H1 (cell line): ENCODE measurements around the gene VSIG2. TPM values are rescaled to one million over a fixed set of nuclear protein-coding genes. Genes with fewer than 3 reads are reported as not detected.

Source experiments
- CTCF ChIA-PET: fragments of 300-600 bp; sonication (Branson Sonifier 250); formaldehyde crosslinking; loops from one replicate; lab custom pipeline; 2021; ENCODE audit not compliant: partially characterized antibody; lab: Charles Lee
- POLR2A ChIA-PET: fragments of 300-600 bp; sonication (Branson Sonifier 250); formaldehyde crosslinking; loops from one replicate; lab custom pipeline; 2021; ENCODE audit warnings: inconsistent platforms; ENCODE audit not compliant: partially characterized antibody; lab: Charles Lee
- DNase-seq, 2 experiments: peaks; one replicate each; pipeline versions ENCODE4 v3.0.0 to v3.0.0-alpha.2; 2010 to 2022; ENCODE audit warnings: low spot score in 2 of 2, low read depth in 1 of 2, mixed read lengths in 1 of 2
- FAIRE-seq: peaks from 2 replicates; lab custom pipeline; 2011; peaks lifted over from hg19 to GRCh38; lab: Jason Lieb, UNC
- H2AFZ ChIP-seq: 2 replicates; pipeline ENCODE4 v1.8.1; 2012; ENCODE audit warnings: low read length, inconsistent platforms
- H2AK5ac ChIP-seq: 2 replicates; pipeline ENCODE4 v1.6.1; 2013; ENCODE audit warnings: low read depth, low read length
- H2BK120ac ChIP-seq: replicated peaks from 2 replicates; pipeline ENCODE3; 2013; ENCODE audit warnings: low read depth, low read length, inconsistent platforms
- H2BK12ac ChIP-seq: 2 replicates; pipeline ENCODE4 v1.6.1; 2013; ENCODE audit warnings: low read depth, low read length
- H2BK15ac ChIP-seq: 2 replicates; pipeline ENCODE4 v1.6.1; 2013; ENCODE audit warnings: low read length
- H2BK20ac ChIP-seq: 2 replicates; pipeline ENCODE4 v1.6.1; 2013; ENCODE audit warnings: low read length
- H2BK5ac ChIP-seq: 2 replicates; pipeline ENCODE4 v1.6.1; 2013; ENCODE audit warnings: low read depth, low read length
- H3K14ac ChIP-seq: 2 replicates; pipeline ENCODE4 v1.6.1; 2013; ENCODE audit warnings: inconsistent platforms; ENCODE audit not compliant: insufficient read length
- H3K18ac ChIP-seq: 2 replicates; pipeline ENCODE4 v1.6.1; 2013; ENCODE audit warnings: low read length; ENCODE audit errors: extremely low read depth
- H3K23ac ChIP-seq: 2 replicates; pipeline ENCODE4 v1.6.1; 2013; ENCODE audit warnings: inconsistent platforms; ENCODE audit not compliant: insufficient read length
- H3K23me2 ChIP-seq: 2 replicates; pipeline ENCODE4 v1.6.1; 2013; ENCODE audit warnings: low read depth, low read length
- H3K27ac ChIP-seq: 2 replicates; pipeline ENCODE4 v1.6.1; 2011; ENCODE audit warnings: low read depth, low read length, inconsistent platforms
- H3K27me3 ChIP-seq, 4 experiments: replicated peaks in 1 of 4; 1 replicate in 1 of 4; 2 replicates in 3 of 4; pipeline versions ENCODE4 v1.6.1 to v1.8.1; 2011 to 2013; ENCODE audit warnings: low read length in 3 of 4, mild to moderate bottlenecking in 3 of 4, inconsistent platforms in 2 of 4, mixed read lengths in 2 of 4, moderate library complexity in 1 of 4; ENCODE audit not compliant: control insufficient read depth in 3 of 4, insufficient read depth in 3 of 4; ENCODE audit errors: extremely low read depth in 1 of 4
- H3K36me3 ChIP-seq, 4 experiments: 2 replicates each; pipeline versions ENCODE4 v1.6.1 to v1.8.1; 2011 to 2013; ENCODE audit warnings: mild to moderate bottlenecking in 4 of 4, low read length in 3 of 4, moderate library complexity in 2 of 4, control low read depth in 1 of 4, inconsistent platforms in 1 of 4; ENCODE audit not compliant: insufficient read depth in 4 of 4, control insufficient read depth in 2 of 4
- H3K4ac ChIP-seq: replicated peaks from 2 replicates; pipeline ENCODE3; 2013; ENCODE audit warnings: low read length, low read depth, mixed read lengths, inconsistent platforms; ENCODE audit not compliant: insufficient read length
- H3K4me1 ChIP-seq, 4 experiments: replicated peaks in 1 of 4; 1 replicate in 1 of 4; 2 replicates in 3 of 4; pipeline versions ENCODE4 v1.6.1 to v1.8.1; 2011 to 2013; ENCODE audit warnings: low read length in 3 of 4, inconsistent platforms in 2 of 4, mixed read lengths in 1 of 4; ENCODE audit not compliant: insufficient read depth in 4 of 4, control insufficient read depth in 3 of 4
- H3K4me2 ChIP-seq, 2 experiments: 2 replicates each; pipeline versions ENCODE4 v1.6.1 to v1.8.1; 2011 to 2013; ENCODE audit warnings: low read depth in 2 of 2, low read length in 2 of 2, control low read depth in 1 of 2, inconsistent platforms in 1 of 2, mild to moderate bottlenecking in 1 of 2; ENCODE audit not compliant: insufficient read depth in 1 of 2
- H3K4me3 ChIP-seq, 4 experiments: fragments of 200-600, 300-600 bp in 1 of 4; sonication (generic), shearing (Covaris generic), sonication (Bioruptor Twin) in 1 of 4; 2 replicates each; pipeline versions ENCODE4 v1.5.1 to v1.8.1; 2011 to 2016; ENCODE audit warnings: low read length in 4 of 4, low read depth in 3 of 4, control low read depth in 2 of 4, inconsistent platforms in 2 of 4, mild to moderate bottlenecking in 2 of 4, mixed read lengths in 1 of 4, moderate library complexity in 1 of 4; ENCODE audit not compliant: insufficient read depth in 2 of 4; ENCODE audit errors: extremely low read depth in 1 of 4
- H3K56ac ChIP-seq: replicated peaks from 2 replicates; pipeline ENCODE3; 2013; ENCODE audit warnings: low read depth, mild to moderate bottlenecking, mixed read lengths, low read length, inconsistent platforms; ENCODE audit not compliant: insufficient read length
- H3K79me1 ChIP-seq: 2 replicates; pipeline ENCODE4 v1.6.1; 2013; ENCODE audit warnings: low read depth, low read length, control low read depth
- H3K79me2 ChIP-seq, 2 experiments: 2 replicates each; pipeline versions ENCODE4 v1.6.1 to v1.8.1; 2012 to 2013; ENCODE audit warnings: low read length in 2 of 2, mild to moderate bottlenecking in 2 of 2, inconsistent platforms in 1 of 2; ENCODE audit not compliant: insufficient read depth in 2 of 2, control insufficient read depth in 1 of 2
- H3K9ac ChIP-seq, 4 experiments: replicated peaks in 1 of 4; 1 replicate in 1 of 4; 2 replicates in 3 of 4; pipeline versions ENCODE4 v1.6.1 to v1.8.1; 2011 to 2013; ENCODE audit warnings: low read depth in 3 of 4, low read length in 3 of 4, control low read depth in 2 of 4, mild to moderate bottlenecking in 2 of 4, moderate library complexity in 2 of 4, inconsistent platforms in 1 of 4; ENCODE audit errors: extremely low read depth in 1 of 4
- H3K9me3 ChIP-seq, 2 experiments: 2 replicates each; pipeline versions ENCODE4 v1.6.1 to v1.8.1; 2012 to 2013; ENCODE audit warnings: mild to moderate bottlenecking in 2 of 2, moderate library complexity in 2 of 2, control low read depth in 1 of 2, inconsistent platforms in 1 of 2, low read depth in 1 of 2, low read length in 1 of 2, mixed read lengths in 1 of 2; ENCODE audit not compliant: insufficient read depth in 2 of 2
- H4K20me1 ChIP-seq, 2 experiments: replicated peaks in 1 of 2; 2 replicates each; pipeline versions ENCODE3 to v1.8.1; 2011 to 2013; ENCODE audit warnings: inconsistent platforms in 2 of 2, low read length in 2 of 2, mild to moderate bottlenecking in 1 of 2; ENCODE audit not compliant: insufficient read depth in 2 of 2, control insufficient read depth in 1 of 2
- H4K5ac ChIP-seq: 2 replicates; pipeline ENCODE4 v1.6.1; 2013; ENCODE audit warnings: low read length, low read depth, mixed read lengths, inconsistent platforms; ENCODE audit not compliant: insufficient read length
- H4K8ac ChIP-seq: 2 replicates; pipeline ENCODE4 v1.8.0; 2013; ENCODE audit warnings: mild to moderate bottlenecking, moderate library complexity, low read length, inconsistent platforms; ENCODE audit not compliant: insufficient read depth; ENCODE audit errors: extremely low read depth
- H4K91ac ChIP-seq: replicated peaks from 2 replicates; pipeline ENCODE3; 2013; ENCODE audit warnings: low read length, mixed read lengths, inconsistent platforms; ENCODE audit not compliant: insufficient read length
- CHD1 ChIP-seq: IDR thresholded peaks from 2 replicates; pipeline ENCODE4 v1.6.1; 2012; ENCODE audit warnings: low read depth, low read length, improper control_type of control experiment
- NANOG ChIP-seq: IDR thresholded peaks from 2 replicates; pipeline ENCODE4 v1.6.1; 2011; ENCODE audit warnings: low read length, low read depth, mild to moderate bottlenecking, inconsistent platforms; ENCODE audit not compliant: insufficient read depth, poor library complexity, severe bottlenecking
- POLR2AphosphoS5 ChIP-seq: IDR thresholded peaks from 2 replicates; pipeline ENCODE4 v1.6.1; 2011; ENCODE audit warnings: low read depth, low read length
- RBBP5 ChIP-seq: IDR thresholded peaks from 2 replicates; pipeline ENCODE4 v1.7.1; 2012; ENCODE audit warnings: low read depth, mild to moderate bottlenecking, inconsistent platforms, low read length, moderate library complexity, borderline replicate concordance
- TEAD4 ChIP-seq: IDR thresholded peaks from 2 replicates; pipeline ENCODE4 v1.6.1; 2012; ENCODE audit warnings: low read depth, low read length, inconsistent platforms, mixed read lengths
- WGBS, 2 experiments: shearing (Covaris generic) in 1 of 2; methylation state at CpG; one replicate each; pipeline versions ENCODE4 v1.1.6 to v1.1.7; 2013 to 2015; ENCODE audit warnings: low lambda C conversion rate in 2 of 2, mixed read lengths in 2 of 2, inconsistent platforms in 1 of 2, low coverage in 1 of 2, missing lambda C conversion rate in 1 of 2; ENCODE audit not compliant: insufficient replicate concordance in 2 of 2, insufficient coverage in 1 of 2, insufficient read length in 1 of 2; ENCODE audit errors: extremely low coverage in 1 of 2, missing lambda C conversion rate in 1 of 2; 5-methylcytosine and 5-hydroxymethylcytosine counted together
- polyA plus RNA-seq, 7 experiments: library from polyadenylated mRNA; depleted of rRNA in 3 of 7; stranded (reverse) in 5 of 7; unstranded in 2 of 7; fragments of >200 nt in 5 of 7; fragments of 200-250 nt in 2 of 7; gene quantifications; 1 replicate in 5 of 7; 2 replicates in 1 of 7; 4 replicates in 1 of 7; pipeline versions ENCODE4 v1.2.1 to v1.2.3, GENCODE V29; 2011 to 2013; ENCODE audit warnings: missing spikeins in 2 of 7, mixed read lengths in 2 of 7
- total RNA-seq: library from RNA; stranded (reverse); fragmentation: NEBNext Ultra II Directional; extraction: Animal tissue kit (Norgen Biotek cat#: 25700); gene quantifications from 2 replicates; pipeline ENCODE4 v1.2.1, GENCODE V29; 2021

The VSIG2 gene
- total and polyA plus RNA-seq, 2 of the 8 experiments (the other 6 are each of a cell fraction or from before 2014, with no cell fraction given), result 0.18 TPM; not detected in 1

GRCh38 chr11:124719534-124719933 is 32.5 kb downstream of the VSIG2 start:
- H2BK5ac ChIP-seq, result no peak overlapping the region
- H3K9me3 ChIP-seq, result no peaks in the 10 kb centered on the region
- no peak overlapping the region for H3K56ac ChIP-seq
- 55% methylated on average over 2 of the region's 2 CpGs; no CpG with 5 or more reads in 1 of the 2 experiments for WGBS, 2 experiments
- H3K27me3 ChIP-seq, result peaks cover 47 to 92% (median 81%) of the 10 kb centered on the region in 4 experiments
- H3K4me2 ChIP-seq, result no peak overlapping the region; a peak in 1 of 4 replicates
- H3K4ac ChIP-seq, result no peak overlapping the region
- TF ChIP-seq POLR2AphosphoS5 (no peak), TEAD4 (no peak), NANOG (no peak), RBBP5 (no peak), CHD1 (no peak)
- no peak overlapping the region for H3K14ac ChIP-seq
- no peak overlapping the region for H3K18ac ChIP-seq
- H2BK120ac ChIP-seq, result no peak overlapping the region
- no peak overlapping the region for H4K8ac ChIP-seq
- no peaks in the 10 kb centered on the region for H3K79me1 ChIP-seq
- H4K91ac ChIP-seq, result no peak overlapping the region
- no peak overlapping the region for H2AFZ ChIP-seq
- no peak overlapping the region for H3K4me3 ChIP-seq
- H3K27ac ChIP-seq, result no peak overlapping the region
- POLR2A ChIA-PET, result interaction anchor here (1.6 kb wide), 1 partner anchor 46 kb away, joined by 5 read pairs; the partner anchor contains the start of genes SIAE and SPA17
- no peaks in the 10 kb centered on the region for H3K36me3 ChIP-seq
- no peak overlapping the region for H4K5ac ChIP-seq
- no peak overlapping the region for H3K9ac ChIP-seq
- no peak overlapping the region for H3K23ac ChIP-seq
- H2BK20ac ChIP-seq, result no peak overlapping the region
- H2BK12ac ChIP-seq, result no peak overlapping the region
- H4K20me1 ChIP-seq, result peaks cover 0 to 2% of the 10 kb centered on the region in 2 experiments
- H3K23me2 ChIP-seq, result peaks cover 8% of the 10 kb centered on the region
- FAIRE-seq, result no peak
- H2AK5ac ChIP-seq, result no peak overlapping the region
- DNase-seq, result no peak
- peaks cover 0 to 5% (median 3%) of the 10 kb centered on the region in 4 experiments; a peak in 5 of 7 replicates for H3K4me1 ChIP-seq
- CTCF ChIA-PET, result interaction anchor here (0.8 to 2.2 kb wide), 5 partner anchors 21 to 146 kb away, joined by 3 to 10 read pairs (median 3); partner anchors contain the start of genes NRGN and ROBO3
- H2BK15ac ChIP-seq, result no peak overlapping the region
- H3K79me2 ChIP-seq, result no peaks in the 10 kb centered on the region
